ENCODE data around the gene HOXD10. TPM values are rescaled to one million over a fixed set of nuclear protein-coding genes. Genes with fewer than 3 reads are reported as not detected.

HOXD10 gene
- total RNA-seq, 1 donor from 2014 or later, result 7.8 TPM

DNA sequence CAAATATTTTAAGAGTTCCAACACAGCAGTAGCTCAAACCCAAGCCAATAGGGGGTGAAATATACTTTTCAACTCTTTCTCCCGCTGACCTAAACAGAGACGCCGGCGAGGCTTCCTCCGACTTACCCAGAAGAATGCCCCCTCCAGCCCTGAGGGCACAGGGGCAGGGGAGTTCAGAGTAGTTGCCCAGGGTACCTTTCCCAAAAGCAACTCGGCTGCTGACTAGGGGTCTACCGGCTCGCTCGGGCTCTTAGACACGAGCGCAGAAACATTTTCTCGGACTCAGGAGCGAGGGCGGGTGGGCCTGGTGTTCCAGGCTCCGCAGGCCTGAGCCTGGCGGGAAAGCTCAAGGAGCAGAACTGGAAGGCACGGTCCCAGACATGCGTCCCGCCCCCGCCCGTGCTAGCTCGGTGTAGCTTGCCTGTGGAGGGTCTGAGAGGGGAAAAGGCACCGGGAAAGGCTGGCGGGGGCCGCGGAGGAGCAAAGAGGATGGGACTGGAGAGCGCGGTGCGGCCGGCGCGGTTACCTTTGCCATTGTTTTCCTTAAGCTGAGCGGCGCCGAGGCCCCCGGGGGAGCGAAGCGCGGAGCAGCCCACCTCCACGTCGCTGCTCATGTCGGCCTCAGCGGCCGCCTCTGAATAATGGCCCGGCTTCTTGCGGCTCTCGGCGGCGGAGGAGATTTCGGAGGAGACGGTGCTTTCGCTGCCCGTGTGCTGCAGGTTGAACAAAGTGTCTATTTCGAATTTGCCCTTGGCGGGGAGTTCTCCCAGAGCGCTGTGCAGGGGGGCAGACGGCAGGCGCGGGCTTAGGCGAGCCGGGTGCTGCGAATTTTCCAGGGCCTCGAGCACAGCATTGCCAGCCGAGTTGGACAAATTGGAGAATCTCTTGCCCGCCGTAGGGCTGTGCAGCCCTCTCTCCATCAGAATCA lies 33.5 kb upstream of the HOXD10 start:
- DNase-seq (ENCODE audit: low read depth in 2 of 2), result no peak

DNA sequence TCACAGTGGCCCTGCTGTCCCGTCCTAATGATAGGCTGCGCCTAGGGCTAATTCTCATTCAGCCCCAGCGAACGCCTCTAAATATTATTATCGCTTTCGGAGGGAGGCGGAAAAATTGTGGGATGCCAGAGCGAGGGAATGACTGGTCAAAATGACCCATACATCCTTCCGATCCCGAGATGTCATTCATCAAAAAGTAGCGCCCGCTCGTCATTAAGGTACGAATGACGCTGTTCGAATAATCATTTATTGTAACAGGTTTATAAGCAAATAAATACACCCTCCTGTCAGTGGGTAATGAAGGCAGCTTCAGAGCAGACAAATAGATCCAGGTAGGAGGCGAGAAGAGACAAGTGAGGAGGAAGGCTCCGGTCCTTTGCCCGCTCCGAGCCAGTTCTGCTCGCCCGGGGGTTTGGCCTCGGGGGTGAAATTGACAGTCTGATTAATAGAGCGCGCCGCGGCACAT lies 32.7 kb upstream of the HOXD10 start, which contains the start of gene EVX2:
Gene EVX2 (minus strand): TSS at position 167 of the 466 bp plus-strand sequence. CDS start 186 bp downstream, outside the sequence.
- DNase-seq (ENCODE audit: low read depth in 2 of 2), result no peak

DNA sequence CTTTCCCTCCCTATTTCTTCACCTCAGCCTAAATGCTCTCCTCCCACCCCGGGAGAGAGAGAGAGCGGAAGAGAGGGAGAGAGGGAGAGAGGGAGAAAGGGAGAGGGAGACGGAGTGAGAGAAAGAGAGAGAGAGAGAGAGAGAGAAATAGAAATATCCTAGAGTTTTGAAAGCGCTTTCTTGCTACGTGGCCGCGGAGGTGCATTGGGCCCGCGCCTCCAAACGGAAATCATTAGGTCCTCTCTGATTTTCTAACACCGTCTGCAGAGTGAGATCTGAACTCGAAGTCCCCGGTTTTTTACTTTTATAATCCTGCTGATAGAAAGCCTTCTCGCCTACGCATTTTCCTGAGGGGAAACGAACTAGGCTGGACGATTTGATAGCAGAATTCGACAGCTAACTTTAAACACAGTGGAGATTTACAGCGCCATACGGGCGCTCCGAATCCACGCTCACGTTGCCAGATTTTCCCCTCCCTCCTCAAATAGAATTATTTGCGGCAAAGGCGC lies 31.9 kb upstream of the HOXD10 start:
- DNase-seq (ENCODE audit: low read depth in 2 of 2), result no peak

DNA sequence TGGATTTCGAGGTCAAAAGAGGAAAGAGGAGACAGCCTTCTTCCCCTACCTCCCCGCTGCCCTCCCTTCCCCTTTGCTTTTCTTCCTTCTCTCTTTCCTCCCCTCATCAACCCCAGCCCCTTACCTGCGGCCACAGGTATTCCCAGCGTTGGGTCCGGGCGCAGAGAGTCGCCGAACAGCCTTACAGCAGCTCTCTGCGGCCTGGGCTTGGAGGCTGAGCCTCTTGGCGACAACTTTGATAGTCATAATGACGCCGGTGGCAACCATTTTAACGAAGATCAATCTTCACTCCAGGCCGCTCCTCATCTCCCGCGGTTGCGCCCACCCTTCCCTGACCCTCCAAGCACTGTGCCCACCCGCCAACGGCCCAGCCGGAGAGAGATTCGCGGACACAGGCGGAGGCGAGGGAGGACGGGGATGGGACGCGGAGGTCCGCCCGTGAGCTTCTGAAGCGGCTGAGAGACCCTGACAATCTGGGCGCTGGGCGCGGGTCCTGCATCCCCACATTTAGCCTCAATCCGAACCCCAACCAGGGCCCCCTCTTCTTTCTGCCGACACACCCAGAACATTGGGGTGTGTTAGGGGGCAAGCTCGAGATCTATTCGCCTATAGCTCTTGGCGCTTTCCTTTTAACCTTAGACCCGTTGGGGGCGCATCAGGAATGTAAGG lies 31.3 kb upstream of the HOXD10 start:
- DNase-seq (ENCODE audit: low read depth in 2 of 2), result no peak

DNA sequence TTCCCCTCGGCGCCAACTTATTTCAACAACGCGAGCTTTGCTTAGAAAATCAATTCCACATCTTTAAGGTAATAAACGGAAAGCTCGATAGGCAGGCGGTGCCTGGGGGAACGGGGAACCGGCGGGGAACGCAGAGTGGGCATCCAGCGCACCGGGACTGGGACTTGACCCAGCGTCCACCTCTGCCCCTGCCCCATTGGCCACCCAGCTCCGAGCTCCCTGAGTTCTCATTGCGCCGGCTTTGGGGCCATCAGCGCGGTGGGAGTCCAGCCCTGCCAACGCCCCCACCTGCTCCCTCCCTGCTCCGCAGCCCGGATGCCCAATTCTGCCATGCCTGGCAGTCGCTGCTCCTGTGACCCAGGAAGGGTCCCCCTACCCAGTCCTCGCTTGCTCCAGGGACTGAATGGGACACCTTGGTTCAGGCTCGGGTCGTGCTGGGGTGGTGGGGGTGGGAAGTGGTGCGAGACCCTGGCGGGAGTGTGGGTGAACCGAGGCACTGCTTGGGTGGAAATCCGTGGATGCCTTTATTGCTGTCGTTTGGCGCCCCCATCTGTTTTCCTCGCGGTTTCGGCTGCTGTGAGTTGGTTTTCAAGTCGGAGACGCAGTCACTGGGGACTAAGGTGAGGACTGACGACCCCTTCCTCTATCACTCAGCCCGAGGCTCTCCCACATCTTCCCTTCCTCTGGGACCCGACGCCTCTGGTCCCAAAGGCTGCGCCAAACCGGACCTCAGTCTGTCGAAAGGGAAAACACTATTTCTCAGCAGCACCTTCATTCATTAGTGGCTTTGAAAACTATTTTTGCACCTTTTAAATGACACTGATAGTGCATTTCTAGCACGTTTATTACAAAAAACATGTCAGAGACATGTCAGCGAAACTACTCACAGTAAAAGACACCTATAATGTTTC lies 30.5 kb upstream of the HOXD10 start:
- DNase-seq (ENCODE audit: low read depth in 2 of 2), result peak in 1 of 2 donors; percentile 57

DNA sequence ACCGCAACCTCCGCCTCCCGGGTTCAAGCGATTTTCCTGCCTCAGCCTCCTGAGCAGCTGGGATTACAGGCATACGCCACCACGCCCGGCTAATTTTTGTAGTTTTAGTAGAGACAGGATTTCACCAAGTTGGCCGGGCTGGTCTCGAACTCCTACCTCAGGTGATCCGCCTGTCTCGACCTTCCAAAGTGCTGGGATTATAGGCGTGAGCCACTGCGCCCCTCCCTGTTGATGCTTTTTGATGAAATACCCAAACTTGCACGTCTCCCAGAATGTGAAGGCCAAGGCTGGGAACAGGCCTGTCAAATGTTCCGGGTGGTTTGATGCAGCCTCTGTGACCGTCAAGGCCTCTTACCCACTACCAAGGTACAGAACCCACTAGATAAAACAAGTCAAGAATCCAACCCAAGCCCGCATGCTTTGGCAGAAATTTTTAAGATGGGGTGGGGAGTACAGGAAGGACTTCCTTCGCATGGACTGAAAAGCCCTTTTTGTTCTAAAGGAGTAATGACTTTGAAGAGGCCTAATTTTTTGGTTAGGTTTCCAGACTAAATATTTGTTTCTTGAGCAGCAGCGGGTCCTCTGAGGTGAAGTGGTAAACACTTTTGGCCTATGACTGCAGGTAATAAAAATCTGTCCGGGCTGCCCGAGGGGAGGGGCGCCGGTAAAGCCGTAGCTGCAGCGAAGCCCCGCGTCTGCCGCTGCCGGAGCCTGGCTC lies 29.1 kb upstream of the HOXD10 start:
- no peak for DNase-seq (ENCODE audit: low read depth in 2 of 2)

DNA sequence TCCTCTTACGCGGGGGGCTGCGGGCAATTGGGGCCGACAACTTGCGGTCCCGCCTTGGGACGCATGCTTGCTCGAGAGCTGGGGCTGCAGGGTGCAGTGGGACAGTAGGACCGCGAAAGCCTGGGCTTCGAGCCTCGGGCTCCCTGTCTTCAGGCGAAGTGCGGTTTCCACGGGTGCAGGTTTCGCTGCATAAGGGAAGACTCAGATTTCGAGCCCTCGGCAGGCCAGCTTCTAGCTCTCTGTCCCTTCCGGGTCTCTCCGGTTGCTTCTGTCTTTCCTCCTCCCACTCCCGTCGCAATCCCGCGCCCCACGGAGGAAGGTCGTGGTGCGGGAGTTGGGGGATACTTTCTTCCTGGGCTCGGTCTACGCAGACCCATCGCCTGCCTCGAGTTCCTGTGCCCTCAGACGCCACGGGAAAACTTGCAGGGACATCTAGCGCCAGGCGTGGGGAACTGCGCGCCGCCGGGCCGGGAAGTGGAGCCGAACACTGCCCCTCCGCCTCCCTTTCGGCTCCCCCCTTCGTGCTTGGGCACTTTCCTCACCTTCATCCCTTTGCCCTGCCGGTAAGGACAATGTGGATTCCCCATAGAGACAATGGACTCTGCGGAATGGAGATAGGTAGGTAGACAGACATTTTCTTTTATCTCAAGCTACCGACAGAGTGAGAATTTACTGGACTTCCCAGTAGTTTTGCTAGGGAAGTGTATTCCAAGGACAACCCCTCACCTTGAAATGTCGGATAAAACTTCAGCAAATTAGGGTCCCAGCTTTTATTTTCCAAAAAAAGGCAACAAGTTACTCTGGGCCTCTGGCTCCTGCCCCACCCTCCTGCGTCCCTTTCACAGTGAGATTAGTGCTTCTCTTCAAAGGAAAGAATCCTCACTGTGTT lies 28.3 kb upstream of the HOXD10 start:
- peak in 1 of 2 donors; percentile 50 for DNase-seq (ENCODE audit: low read depth in 2 of 2)

DNA sequence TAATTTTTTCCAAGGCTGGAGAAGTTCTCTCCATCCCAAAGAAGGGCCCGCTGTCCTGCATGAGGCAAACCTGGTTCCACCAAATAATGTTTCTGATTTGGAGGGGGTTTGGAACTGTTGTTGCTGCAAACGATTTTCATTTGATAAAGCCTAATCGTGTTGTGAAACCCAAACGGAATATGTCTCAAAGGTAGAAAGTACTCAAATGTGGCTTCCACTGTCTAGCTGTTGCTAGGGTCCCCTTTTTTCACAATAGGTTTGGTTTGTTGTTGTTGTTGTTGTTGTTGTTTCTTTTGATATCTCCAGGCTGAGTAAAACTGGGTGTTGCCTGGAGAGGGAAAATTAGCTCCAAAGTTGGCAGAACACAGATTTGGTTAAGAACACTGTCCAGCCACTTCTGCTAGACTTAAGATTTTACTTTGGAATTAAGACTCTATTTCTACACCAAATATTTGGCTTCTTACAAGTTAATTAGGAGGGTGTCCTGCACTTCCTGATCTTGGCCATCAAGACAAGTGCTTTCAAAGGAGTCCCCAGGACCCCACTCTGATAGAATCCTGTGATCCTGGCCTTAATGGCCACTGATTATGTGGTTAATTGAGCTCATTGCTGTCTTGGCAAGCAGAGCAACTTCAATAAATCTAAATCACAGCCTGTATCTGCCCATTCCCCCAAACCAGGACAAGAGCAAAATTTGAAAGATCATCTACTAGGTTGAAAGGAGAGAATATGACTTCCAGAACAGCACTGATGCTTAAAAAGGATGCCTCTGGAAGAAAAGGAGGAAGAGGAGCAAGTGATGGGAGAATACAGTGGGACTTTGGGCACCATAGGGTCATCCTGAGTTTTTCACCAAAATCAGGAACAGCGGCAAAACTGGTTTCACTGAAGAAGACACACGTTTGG lies 27.4 kb upstream of the HOXD10 start:
- DNase-seq (ENCODE audit: low read depth in 2 of 2), result no peak

DNA sequence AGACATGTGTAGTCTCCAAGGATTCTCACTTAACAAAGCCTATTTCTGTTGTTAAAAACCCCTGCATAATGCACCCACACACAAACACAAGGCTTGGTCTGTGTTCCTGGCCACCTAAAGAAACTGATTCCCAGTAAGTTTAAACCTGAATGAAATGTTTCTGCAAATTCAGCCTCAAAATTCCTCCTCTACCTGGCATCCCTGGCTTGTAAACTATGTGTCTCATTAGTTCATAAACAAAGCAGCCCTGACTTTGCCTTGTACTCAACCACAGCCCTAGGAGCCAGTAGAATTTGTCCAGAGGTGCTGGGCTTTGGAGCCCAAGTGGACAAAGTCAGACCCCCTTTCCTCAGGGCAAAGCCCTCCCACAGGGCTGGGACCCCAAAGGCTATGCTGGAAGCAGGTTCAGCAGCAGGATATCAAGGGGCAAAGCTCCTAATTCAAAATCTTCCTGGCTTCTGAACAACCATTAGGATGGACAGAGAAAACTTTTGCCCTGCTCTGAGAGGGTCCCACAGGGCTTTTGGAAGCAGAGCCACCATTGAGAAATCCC lies 26.7 kb upstream of the HOXD10 start:
- DNase-seq (ENCODE audit: low read depth in 2 of 2), result no peak

DNA sequence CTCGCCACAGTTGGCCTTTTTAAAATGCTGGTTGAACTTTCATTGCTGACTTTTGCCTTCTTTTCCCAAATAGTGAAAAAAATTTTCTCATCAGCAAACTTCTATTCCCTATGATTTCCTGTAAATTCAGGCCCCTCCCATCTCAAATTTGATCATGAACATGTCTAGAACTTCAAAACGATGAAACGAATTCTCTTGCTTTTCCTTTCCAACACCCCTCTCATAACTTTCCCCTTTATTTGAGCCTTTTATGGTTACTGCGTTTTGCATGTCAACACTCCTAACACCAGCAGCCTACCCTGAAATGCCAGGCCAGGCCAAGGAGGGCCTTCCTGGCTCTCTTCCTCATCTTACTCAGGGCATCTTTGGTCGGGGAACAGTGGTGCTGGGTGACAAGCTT lies 25.7 kb upstream of the HOXD10 start:
- no peak for DNase-seq (ENCODE audit: low read depth in 2 of 2)

DNA sequence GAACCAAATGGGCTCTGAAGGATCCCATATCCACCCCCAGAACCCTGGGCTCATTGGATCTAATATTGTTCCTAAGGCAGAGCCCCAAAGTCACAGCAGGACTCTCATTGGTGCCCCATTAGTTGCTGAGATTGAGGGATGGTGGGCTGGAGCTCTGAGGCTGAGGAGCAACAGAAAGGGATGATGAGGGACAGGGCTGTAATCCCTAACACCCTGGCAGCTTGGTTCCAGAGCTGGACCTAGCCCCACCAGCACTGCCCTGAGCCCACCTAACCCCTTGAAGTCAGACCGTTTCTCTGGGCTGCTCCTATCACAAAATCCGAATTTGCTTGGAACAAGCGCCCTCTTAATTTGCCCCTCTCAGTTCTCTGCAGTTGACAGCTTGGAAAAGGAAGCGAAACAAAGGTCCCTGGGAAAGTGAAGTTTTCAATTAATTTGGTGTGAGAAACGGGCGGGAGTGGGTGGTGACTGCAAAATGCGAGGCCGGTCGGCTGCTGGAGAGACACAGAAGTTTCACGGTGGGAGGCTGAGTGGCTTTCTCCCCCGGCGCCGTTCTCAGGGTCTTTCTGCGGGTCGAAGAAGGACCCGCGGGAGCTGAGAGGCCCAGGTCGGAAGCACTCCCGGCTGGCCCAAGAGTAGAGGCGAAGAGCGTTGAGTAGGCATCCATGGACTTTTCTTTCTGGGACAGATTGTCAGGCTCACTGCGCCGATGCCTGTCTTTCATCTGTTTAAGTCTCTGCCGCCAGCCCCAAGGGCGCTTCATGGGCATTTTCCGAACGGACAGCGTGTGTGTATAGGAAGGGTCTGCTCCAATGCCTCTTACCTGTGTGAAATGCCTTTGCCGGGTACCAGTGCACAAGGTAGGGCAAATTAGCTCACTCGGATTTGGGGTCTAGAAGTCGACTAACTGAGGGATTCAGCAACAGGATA lies 25.0 kb upstream of the HOXD10 start:
- no peak for DNase-seq (ENCODE audit: low read depth in 2 of 2)

DNA sequence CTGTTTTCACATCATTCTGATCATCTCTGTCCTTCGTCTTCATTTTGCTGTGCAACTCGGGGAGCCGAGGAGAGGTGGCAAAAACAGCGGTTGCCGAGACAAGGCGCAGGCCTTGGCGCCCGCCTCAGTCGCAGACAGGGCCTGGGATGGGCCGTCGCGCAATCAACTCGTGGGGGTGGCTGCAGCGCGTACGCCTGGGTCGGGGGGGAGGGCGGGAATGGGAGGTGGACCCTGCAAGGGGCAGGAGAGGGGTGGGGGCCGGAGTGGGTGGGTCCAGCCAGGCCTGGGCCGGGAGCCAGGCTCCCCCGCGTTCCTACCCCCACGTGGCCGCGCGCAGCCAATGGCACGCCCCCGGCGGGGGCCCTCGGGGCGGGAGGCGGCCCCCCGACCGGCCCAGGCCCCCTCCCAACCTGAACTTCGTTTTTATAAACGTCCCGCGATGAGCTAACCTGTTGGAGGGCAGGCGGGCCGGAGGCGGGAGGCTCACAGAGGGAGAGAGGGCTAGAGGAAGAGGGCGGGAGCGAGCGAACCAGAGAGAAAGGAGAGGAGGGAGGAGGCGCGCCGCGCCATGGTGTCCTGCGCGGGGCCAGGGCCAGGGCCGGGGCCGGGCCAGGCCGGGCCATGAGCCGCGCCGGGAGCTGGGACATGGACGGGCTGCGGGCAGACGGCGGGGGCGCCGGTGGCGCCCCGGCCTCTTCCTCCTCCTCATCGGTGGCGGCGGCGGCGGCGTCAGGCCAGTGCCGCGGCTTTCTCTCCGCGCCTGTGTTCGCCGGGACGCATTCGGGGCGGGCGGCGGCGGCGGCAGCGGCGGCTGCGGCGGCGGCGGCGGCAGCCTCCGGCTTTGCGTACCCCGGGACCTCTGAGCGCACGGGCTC lies 24.1 kb upstream of the HOXD10 start, which contains the start of gene HOXD13:
Gene HOXD13 (plus strand): TSS at position 452 of the 875 bp plus-strand sequence. CDS start 170 bp downstream, at position 622.
- DNase-seq (ENCODE audit: low read depth in 2 of 2), result no peak

DNA sequence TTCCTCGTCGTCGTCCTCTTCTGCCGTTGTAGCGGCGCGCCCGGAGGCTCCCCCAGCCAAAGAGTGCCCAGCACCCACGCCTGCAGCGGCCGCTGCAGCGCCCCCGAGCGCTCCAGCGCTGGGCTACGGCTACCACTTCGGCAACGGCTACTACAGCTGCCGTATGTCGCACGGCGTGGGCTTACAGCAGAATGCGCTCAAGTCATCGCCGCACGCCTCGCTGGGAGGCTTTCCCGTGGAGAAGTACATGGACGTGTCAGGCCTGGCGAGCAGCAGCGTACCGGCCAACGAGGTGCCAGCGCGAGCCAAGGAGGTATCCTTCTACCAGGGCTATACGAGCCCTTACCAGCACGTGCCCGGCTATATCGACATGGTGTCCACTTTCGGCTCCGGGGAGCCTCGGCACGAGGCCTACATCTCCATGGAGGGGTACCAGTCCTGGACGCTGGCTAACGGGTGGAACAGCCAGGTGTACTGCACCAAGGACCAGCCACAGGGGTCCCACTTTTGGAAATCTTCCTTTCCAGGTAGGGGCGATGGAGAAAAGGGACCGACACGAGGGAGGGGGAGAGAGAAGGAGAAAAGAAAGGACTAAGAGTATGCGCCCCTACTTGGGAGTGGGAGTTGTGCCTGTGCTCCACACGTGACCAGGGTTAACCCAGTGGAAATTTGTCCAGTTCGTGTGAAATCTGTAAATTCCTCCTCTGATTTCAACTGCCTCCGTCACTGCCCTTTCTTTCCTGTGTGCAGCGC lies 23.3 kb upstream of the HOXD10 start:
- peak in 1 of 2 donors; percentile 40 for DNase-seq (ENCODE audit: low read depth in 2 of 2)

DNA sequence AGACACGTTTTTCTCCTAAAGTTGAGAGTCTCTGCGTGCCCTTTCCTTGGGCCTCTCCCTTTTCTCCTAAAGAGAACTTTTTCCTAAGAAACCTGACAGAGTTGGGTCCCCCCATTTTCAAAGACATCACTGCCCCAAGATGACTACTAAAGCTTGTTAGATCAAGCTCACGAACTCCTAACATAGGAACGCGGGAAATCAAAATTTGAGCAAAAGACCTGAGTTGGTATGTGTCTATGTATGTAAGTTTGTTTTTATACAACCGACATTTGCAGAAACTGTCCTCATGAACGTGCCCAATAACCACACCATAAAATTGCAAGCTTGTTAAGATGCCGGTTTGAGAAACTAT lies 22.7 kb upstream of the HOXD10 start:
- DNase-seq (ENCODE audit: low read depth in 2 of 2), result no peak

DNA sequence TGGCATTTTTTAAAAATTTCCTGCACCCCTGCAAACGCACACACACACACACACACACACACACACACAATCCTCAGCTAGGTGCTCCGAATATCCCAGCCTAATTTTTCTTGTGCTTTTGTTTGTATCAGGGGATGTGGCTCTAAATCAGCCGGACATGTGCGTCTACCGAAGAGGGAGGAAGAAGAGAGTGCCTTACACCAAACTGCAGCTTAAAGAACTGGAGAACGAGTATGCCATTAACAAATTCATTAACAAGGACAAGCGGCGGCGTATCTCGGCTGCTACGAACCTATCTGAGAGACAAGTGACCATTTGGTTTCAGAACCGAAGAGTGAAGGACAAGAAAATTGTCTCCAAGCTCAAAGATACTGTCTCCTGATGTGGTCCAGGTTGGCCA lies 22.2 kb upstream of the HOXD10 start:
- no peak for DNase-seq (ENCODE audit: low read depth in 2 of 2)
